ENCODE measurements around the gene GRB10.

GRB10 gene

GRCh38 chr7:50695026-50695425, 87.7 kb downstream of the GRB10 start:
- no peak for DNase-seq (ENCODE audit: low read depth in 2 of 2)

GRCh38 chr7:50693455-50694130, 89.1 kb downstream of the GRB10 start:
- no peak for DNase-seq (ENCODE audit: low read depth in 2 of 2)

GRCh38 chr7:50690541-50691011, 92.1 kb downstream of the GRB10 start:
- no peak for DNase-seq (ENCODE audit: low read depth in 2 of 2)

- no peak for DNase-seq (ENCODE audit: low read depth in 2 of 2)
Observed at GRCh38 chr7:50688226-50688590, 94.5 kb downstream of the GRB10 start.

GRCh38 chr7:50687575-50688225, 95.0 kb downstream of the GRB10 start:
- DNase-seq (ENCODE audit: low read depth in 2 of 2), result no peak

GRCh38 chr7:50687096-50687495, 95.6 kb downstream of the GRB10 start:
- DNase-seq (ENCODE audit: low read depth in 2 of 2), result no peak

GRCh38 chr7:50685135-50686065, 97.3 kb downstream of the GRB10 start:
- no peak for DNase-seq (ENCODE audit: low read depth in 2 of 2)

GRCh38 chr7:50684713-50685075, 98.0 kb downstream of the GRB10 start:
- no peak for DNase-seq (ENCODE audit: low read depth in 2 of 2)

GRCh38 chr7:50684011-50684712, 98.5 kb downstream of the GRB10 start:
- DNase-seq (ENCODE audit: low read depth in 2 of 2), result no peak

GRCh38 chr7:50682573-50682972, 100.1 kb downstream of the GRB10 start:
- DNase-seq (ENCODE audit: low read depth in 2 of 2), result no peak

GRCh38 chr7:50682079-50682478, 100.6 kb downstream of the GRB10 start:
- no peak for DNase-seq (ENCODE audit: low read depth in 2 of 2)

GRCh38 chr7:50681432-50682045, 101.2 kb downstream of the GRB10 start:
- DNase-seq (ENCODE audit: low read depth in 2 of 2), result no peak

- DNase-seq (ENCODE audit: low read depth in 2 of 2), result no peak
Observed at GRCh38 chr7:50679218-50680007, 103.3 kb downstream of the GRB10 start.

GRCh38 chr7:50678586-50678985, 104.1 kb downstream of the GRB10 start:
- no peak for DNase-seq (ENCODE audit: low read depth in 2 of 2)

- DNase-seq (ENCODE audit: low read depth in 2 of 2), result no peak
Observed at GRCh38 chr7:50677638-50677996, 105.1 kb downstream of the GRB10 start.

- DNase-seq (ENCODE audit: low read depth in 2 of 2), result no peak
Observed at GRCh38 chr7:50676740-50677637, 105.7 kb downstream of the GRB10 start.

- DNase-seq (ENCODE audit: low read depth in 2 of 2), result no peak
Observed at GRCh38 chr7:50676079-50676478, 106.6 kb downstream of the GRB10 start.

- no peak for DNase-seq (ENCODE audit: low read depth in 2 of 2)
Observed at GRCh38 chr7:50674896-50675835, 107.5 kb downstream of the GRB10 start.

GRCh38 chr7:50674299-50674698, 108.4 kb downstream of the GRB10 start:
- no peak for DNase-seq (ENCODE audit: low read depth in 2 of 2)
